Hepatocyte (in vitro differentiated cells): ENCODE results near the gene RABGGTA. TPM values are rescaled to one million over a fixed set of nuclear protein-coding genes. Genes with fewer than 3 reads are reported as not detected.

Experiments
- DNase-seq: peaks from one replicate; pipeline ENCODE4 v3.0.0-alpha.2; 2016; ENCODE audit warnings: low spot score
- H2AFZ ChIP-seq: fragments of 200-600 bp; sonication (generic); 2 replicates; pipeline ENCODE4 v1.6.0; 2016; ENCODE audit warnings: antibody characterized with exemption, mild to moderate bottlenecking
- H3K27ac ChIP-seq: fragments of 200-600 bp; sonication (generic); 2 replicates; pipeline ENCODE4 v1.5.1; 2016; ENCODE audit warnings: mild to moderate bottlenecking
- H3K27me3 ChIP-seq: fragments of 200-600 bp; sonication (generic); 2 replicates; pipeline ENCODE4 v1.6.1; 2016
- H3K36me3 ChIP-seq: fragments of 200-600 bp; sonication (generic); replicated peaks from 2 replicates; pipeline ENCODE4 v1.5.1; 2016; ENCODE audit warnings: low read depth; ENCODE audit not compliant: insufficient read depth
- H3K4me1 ChIP-seq: fragments of 200-600 bp; sonication (generic); 2 replicates; pipeline ENCODE4 v1.5.1; 2016; ENCODE audit warnings: mild to moderate bottlenecking, moderate library complexity; ENCODE audit not compliant: insufficient read depth
- H3K4me2 ChIP-seq: fragments of 200-600 bp; sonication (generic); 2 replicates; pipeline ENCODE4 v1.6.0; 2016
- H3K4me3 ChIP-seq: fragments of 200-600 bp; sonication (generic); 2 replicates; pipeline ENCODE4 v1.5.1; 2016; ENCODE audit warnings: mild to moderate bottlenecking
- H3K79me2 ChIP-seq: fragments of 200-600 bp; sonication (generic); 2 replicates; pipeline ENCODE4 v1.6.0; 2017; ENCODE audit warnings: mild to moderate bottlenecking
- H3K9me2 ChIP-seq: fragments of 200-600 bp; sonication (generic); replicated peaks from 2 replicates; pipeline ENCODE4 v1.6.0; 2017; ENCODE audit warnings: mild to moderate bottlenecking; ENCODE audit not compliant: insufficient read depth
- H3K9me3 ChIP-seq: fragments of 200-600 bp; sonication (generic); 2 replicates; pipeline ENCODE4 v1.5.1; 2016; ENCODE audit warnings: low read depth, mild to moderate bottlenecking
- H4K20me1 ChIP-seq: fragments of 200-600 bp; sonication (generic); 2 replicates; pipeline ENCODE4 v1.6.0; 2016; ENCODE audit warnings: mild to moderate bottlenecking; ENCODE audit not compliant: insufficient read depth, poor library complexity, severe bottlenecking
- EZH2 ChIP-seq: fragments of 200-600 bp; sonication (generic); IDR thresholded peaks from 2 replicates; pipeline ENCODE4 v1.6.1; 2016; ENCODE audit warnings: antibody characterized with exemption, mild to moderate bottlenecking, borderline replicate concordance
- EZH2phosphoT487 ChIP-seq: fragments of 200-600 bp; sonication (generic); IDR thresholded peaks from one replicate; pipeline ENCODE4 v1.6.1; 2018; ENCODE audit warnings: antibody characterized with exemption, mild to moderate bottlenecking, low read depth, moderate library complexity; ENCODE audit not compliant: unreplicated experiment, severe bottlenecking
- WGBS: methylation state at CpG from one replicate; pipeline ENCODE4 v1.1.6; 2016; ENCODE audit warnings: low lambda C conversion rate; ENCODE audit errors: missing lambda C conversion rate; 5-methylcytosine and 5-hydroxymethylcytosine counted together
- polyA plus RNA-seq: library from polyadenylated mRNA; unstranded; fragments of >200 nt; fragmentation: Nextera tagmentation; extraction: Ambion mirVana; gene quantifications from 2 replicates; pipeline ENCODE4 v1.2.1, GENCODE V29; 2016
- total RNA-seq: library from RNA; depleted of rRNA; stranded (reverse); fragments of >200 nt; gene quantifications from 2 replicates; pipeline ENCODE4 v1.2.3, GENCODE V29; 2014
- TF ChIP-seq, protein P1 (sequence below): fragments of 200-600 bp; sonication (generic); IDR thresholded peaks from 2 replicates; pipeline ENCODE4 v1.5.1; 2016; ENCODE audit warnings: antibody characterized with exemption, mild to moderate bottlenecking; ENCODE audit not compliant: poor library complexity

The RABGGTA gene
- total and polyA plus RNA-seq, 2 experiments from 2014 or later = 18.2 to 36.0 TPM

DNA sequence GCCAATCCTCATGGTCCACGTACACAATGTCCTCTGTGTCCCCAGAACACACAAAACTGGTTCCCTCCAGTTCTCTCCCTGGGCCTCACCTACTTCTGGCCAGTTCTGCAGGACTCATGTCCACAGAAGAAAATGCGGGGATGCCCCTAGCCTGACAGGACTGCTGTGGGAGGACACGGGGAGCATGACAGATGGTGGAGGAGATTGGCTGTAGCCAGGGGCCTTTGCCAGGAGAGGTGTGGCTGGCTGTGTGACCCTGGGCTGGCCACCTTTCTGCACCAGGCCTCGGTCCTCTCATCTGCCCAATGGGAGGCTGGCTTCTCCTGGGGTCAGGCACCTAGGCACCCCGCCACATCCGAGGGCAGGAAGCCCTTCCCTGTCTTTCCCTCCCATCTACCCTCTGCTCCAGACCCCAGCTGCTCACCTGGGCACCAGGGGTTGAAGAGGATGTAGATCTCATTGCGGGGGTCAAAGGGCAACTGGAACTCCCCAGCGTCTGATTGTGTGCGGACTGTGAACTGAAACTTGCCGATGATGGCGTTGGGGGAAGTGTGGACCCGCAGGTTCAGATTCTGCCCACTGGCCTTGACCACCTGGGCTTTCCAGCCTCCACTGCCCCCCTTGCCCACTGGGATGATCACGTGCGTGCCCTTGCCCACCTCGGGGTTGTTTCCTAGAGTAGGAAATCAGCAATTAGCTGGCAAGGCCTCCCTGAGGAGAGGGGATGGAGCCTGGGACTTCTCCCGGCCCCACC is 11.2 kb downstream of the RABGGTA start:
- 86% methylated on average over 16 of the region's 16 CpGs for WGBS
- no peaks in the 10 kb centered on the region for H4K20me1 ChIP-seq
- H3K36me3 ChIP-seq = no peaks in the 10 kb centered on the region
- no peaks in the 10 kb centered on the region for H3K9me2 ChIP-seq
- H3K79me2 ChIP-seq = no peaks in the 10 kb centered on the region
- no peak for DNase-seq
- H3K27ac ChIP-seq = no peak overlapping the region
- no peaks in the 10 kb centered on the region for H3K4me1 ChIP-seq
- TF ChIP-seq EZH2phosphoT487 (no peak), EZH2 (no peak)
- TF ChIP-seq, protein P1, sequence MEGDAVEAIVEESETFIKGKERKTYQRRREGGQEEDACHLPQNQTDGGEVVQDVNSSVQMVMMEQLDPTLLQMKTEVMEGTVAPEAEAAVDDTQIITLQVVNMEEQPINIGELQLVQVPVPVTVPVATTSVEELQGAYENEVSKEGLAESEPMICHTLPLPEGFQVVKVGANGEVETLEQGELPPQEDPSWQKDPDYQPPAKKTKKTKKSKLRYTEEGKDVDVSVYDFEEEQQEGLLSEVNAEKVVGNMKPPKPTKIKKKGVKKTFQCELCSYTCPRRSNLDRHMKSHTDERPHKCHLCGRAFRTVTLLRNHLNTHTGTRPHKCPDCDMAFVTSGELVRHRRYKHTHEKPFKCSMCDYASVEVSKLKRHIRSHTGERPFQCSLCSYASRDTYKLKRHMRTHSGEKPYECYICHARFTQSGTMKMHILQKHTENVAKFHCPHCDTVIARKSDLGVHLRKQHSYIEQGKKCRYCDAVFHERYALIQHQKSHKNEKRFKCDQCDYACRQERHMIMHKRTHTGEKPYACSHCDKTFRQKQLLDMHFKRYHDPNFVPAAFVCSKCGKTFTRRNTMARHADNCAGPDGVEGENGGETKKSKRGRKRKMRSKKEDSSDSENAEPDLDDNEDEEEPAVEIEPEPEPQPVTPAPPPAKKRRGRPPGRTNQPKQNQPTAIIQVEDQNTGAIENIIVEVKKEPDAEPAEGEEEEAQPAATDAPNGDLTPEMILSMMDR = no peak
- no peak overlapping the region for H3K4me3 ChIP-seq
- H2AFZ ChIP-seq = no peak overlapping the region
- no peaks in the 10 kb centered on the region for H3K27me3 ChIP-seq
- no peak overlapping the region for H3K4me2 ChIP-seq
- H3K9me3 ChIP-seq = no peaks in the 10 kb centered on the region

DNA sequence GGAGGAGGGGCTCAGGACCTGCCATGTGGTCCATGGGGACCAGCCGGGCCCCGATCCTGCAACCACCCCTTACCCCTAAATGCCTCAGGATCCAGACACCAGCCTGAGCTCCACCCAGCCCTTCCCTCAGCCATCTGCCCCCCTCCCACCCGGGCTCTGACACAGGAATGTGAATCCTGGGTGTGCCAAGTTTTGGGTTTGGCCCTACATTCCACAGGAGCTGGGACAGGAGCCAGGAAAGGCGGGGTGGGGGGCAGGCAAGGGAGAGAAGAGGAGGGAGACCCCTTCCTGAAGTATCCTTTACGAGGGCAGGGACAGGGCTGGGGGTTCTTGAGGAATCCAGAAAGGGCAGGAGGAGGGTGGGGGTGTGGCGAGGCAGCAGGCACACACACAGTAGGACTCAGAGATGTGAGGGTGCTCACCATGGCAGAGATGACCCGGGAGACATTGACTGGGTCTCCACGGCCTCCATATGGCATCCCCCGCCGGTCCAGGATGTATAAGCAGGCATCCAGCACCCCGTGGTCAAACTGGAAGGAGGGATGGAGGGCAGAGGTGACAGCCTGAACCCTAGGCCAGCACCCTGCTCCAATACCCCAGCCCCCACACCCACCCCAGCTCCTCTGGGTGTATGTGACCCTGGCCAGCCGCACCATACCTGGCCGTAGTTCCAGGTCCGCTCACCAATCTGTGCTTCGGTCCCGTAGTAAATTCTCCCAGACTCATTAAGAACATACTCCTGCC is 11.9 kb downstream of the RABGGTA start:
- H3K36me3 ChIP-seq = no peaks in the 10 kb centered on the region

DNA sequence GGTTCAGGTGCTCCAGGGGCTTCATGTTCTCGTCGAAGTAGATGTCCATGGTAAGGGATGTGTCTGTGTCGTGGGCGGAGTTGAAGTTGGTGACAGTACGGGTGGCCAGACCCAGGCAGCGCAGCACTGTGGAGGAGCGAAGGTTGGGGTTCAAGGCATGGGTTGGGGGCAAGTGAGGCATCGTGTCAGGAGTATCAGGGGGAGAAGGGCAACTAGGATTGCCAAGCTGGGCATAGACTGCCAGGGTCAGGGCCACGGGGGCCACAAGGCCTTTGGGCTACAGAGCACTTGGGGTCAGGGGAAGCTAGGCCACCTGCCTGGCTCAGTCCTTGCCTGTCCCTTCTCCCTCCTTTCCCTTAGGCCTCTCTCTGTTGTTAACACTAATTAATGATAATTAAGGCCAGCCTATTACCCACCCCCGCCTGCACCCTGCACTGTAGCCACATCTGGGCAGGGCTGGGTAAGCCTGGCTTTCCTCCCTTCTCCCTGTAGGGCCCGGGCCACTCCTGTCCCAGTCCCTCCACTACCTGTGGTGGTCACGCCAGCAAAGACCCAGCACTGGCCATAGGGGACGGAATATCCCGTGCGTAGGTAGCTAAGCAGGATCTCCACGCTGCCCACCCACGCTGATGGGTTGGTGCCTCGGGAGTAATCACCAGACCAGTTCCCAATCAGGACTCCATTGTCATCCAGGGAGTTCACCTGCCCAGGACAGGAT is 12.7 kb downstream of the RABGGTA start:
- H3K27ac ChIP-seq = no peak overlapping the region
- H3K4me2 ChIP-seq = no peak overlapping the region
- H2AFZ ChIP-seq = no peak overlapping the region
- H4K20me1 ChIP-seq = no peaks in the 10 kb centered on the region
- H3K4me3 ChIP-seq = no peak overlapping the region
- no peaks in the 10 kb centered on the region for H3K36me3 ChIP-seq
- no peak for TF ChIP-seq EZH2
- no peak for TF ChIP-seq EZH2phosphoT487
- 90% methylated on average over 18 of the region's 18 CpGs for WGBS
- H3K27me3 ChIP-seq = no peaks in the 10 kb centered on the region
- no peaks in the 10 kb centered on the region for H3K4me1 ChIP-seq
- H3K9me2 ChIP-seq = no peaks in the 10 kb centered on the region
- no peaks in the 10 kb centered on the region for H3K9me3 ChIP-seq
- DNase-seq = no peak
- H3K79me2 ChIP-seq = no peaks in the 10 kb centered on the region

More for the DNA sequence above, 11.9 kb downstream of the RABGGTA start:
- WGBS = 84% methylated on average over 10 of the region's 16 CpGs
- TF ChIP-seq, protein P1 = no peak
- TF ChIP-seq EZH2phosphoT487 (no peak), EZH2 (no peak)
- H4K20me1 ChIP-seq = no peaks in the 10 kb centered on the region
- H3K4me3 ChIP-seq = no peak overlapping the region
- no peak for DNase-seq
- H3K9me2 ChIP-seq = no peaks in the 10 kb centered on the region
- H3K9me3 ChIP-seq = no peaks in the 10 kb centered on the region
- no peaks in the 10 kb centered on the region for H3K79me2 ChIP-seq
- no peaks in the 10 kb centered on the region for H3K4me1 ChIP-seq
- no peak overlapping the region for H3K27ac ChIP-seq
- no peak overlapping the region for H2AFZ ChIP-seq
- H3K27me3 ChIP-seq = no peaks in the 10 kb centered on the region
- H3K4me2 ChIP-seq = no peak overlapping the region
